ENCODE measurements around the gene HEATR1.

GRCh38 chr1:236575523-236575922 is 28.8 kb downstream of the HEATR1 start:
- TF ChIP-seq CTCF (IDR thresholded peaks at IDR 0.05) = no peak
- no peak for TF ChIP-seq POLR2A (IDR thresholded peaks at IDR 0.05)

Measured in adrenal gland (tissue), 5 donors.